Effector CD8-positive, alpha-beta T cell (primary cell): ENCODE measurements around the gene MYMX.
"Not testable (repeated sequence)": the region's sequence is repeated elsewhere in the genome, so short reads cannot be mapped to it uniquely, and the experiment has no call there.

Experiments used
- DNase-seq: peaks from one replicate; lab custom pipeline; 2025; lab: John Stamatoyannopoulos, UW
- total RNA-seq, 4 experiments: gene quantifications; one replicate each; lab custom pipeline; 2026; lab: John Stamatoyannopoulos, UW

MYMX gene
- 0 reads per million in 4 experiments for total RNA-seq

DNA sequence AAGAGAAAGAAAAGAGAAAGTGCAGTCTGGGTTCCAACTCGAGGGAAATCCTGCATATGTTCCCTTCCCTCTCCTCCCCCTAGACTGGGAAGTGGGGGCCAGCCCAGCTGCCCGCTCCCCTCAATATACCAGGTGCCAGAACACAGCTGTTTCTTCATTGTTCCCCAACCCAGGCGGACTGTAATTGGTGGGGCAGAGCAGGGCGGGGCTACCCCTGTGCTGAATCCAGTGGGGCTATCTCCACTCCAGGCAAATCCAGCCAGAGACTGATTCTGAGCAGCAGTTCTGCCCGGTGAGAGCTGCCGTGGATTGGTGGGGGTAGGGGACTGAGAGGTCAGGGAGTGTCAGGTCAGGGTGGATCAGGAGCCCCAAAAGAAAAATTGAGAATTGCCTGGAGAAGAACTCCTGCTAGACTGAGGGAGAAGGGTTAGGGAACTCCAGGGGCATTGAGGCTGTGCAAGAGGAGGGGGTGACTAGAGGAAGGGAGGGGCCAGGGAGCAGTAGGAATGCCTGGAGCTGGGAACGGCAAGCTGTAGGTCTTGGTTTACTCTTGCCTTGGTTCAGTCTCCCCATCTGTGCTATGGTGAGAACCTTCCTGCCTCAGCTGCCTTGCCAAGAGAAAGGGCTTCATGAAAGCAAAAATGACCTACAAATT is at the start of gene MYMX:
Gene MYMX, plus strand, starts transcription at position 250 of the 655 bp plus-strand sequence. CDS start 546 bp downstream, outside the sequence.
- DNase-seq: no peak

DNA sequence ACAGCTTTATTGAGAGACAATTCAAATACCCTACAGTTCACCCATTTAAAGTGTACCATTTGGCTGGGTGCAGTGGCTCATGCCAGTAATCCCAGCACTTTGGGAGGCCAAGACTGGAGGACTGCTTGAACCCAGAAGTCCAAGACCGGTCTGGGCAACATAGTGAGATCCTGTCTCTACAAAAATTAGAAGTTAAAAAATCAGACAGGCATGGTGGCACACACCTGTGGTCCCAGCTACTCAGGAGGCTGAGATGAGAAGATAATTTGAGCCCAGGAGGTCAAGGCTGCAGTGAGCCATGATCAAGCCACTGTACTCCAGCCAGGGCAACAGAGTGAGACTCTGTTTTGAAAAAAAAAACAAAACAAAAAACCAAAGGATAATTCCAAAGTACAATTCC is 49.2 kb upstream of the MYMX start:
- no peak for DNase-seq

DNA sequence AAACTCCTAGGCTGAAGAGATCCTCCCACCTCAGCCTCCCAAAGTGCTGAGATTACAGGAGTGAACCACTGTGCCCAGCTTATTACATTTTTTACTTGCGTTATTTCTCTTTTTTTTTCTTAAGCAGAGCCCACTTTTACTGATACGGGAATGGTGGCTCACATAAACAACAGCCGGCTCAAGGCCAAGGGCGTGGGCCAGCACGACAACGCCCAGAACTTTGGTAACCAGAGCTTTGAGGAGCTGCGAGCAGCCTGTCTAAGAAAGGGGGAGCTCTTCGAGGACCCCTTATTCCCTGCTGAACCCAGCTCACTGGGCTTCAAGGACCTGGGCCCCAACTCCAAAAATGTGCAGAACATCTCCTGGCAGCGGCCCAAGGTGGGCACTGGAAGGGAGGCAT is 47.6 kb upstream of the MYMX start:
- no peak for DNase-seq

DNA sequence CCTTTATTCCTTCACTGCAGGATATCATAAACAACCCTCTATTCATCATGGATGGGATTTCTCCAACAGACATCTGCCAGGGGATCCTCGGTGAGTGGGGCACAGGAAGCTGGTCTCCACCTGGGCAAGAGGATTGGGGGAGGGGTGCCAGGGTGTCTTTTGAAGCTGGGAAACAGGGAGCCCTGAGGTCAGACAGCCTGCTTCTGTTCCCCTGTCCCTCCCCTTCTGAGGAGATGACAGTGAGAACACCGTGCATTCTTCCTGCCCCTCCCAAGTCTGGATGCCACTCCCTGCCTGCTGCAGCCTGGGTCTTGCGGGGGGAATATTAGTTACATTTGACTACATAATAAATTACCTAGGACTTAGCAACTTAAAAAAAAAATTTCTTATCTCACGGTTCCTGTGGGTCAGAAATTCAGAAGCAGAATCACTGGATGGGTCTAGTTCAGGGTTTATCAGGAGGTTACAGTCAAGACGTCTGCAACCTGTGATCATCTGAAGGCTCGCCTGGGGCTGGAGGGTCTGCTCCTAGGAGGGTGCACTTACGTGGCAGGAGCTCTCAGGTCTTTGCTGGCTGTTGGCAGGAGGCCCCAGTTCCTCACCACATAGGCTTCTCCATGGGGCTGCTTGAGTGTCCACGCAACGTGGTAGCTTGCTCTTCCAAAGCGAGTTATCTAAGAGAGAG is 46.7 kb upstream of the MYMX start:
- DNase-seq: no peak

DNA sequence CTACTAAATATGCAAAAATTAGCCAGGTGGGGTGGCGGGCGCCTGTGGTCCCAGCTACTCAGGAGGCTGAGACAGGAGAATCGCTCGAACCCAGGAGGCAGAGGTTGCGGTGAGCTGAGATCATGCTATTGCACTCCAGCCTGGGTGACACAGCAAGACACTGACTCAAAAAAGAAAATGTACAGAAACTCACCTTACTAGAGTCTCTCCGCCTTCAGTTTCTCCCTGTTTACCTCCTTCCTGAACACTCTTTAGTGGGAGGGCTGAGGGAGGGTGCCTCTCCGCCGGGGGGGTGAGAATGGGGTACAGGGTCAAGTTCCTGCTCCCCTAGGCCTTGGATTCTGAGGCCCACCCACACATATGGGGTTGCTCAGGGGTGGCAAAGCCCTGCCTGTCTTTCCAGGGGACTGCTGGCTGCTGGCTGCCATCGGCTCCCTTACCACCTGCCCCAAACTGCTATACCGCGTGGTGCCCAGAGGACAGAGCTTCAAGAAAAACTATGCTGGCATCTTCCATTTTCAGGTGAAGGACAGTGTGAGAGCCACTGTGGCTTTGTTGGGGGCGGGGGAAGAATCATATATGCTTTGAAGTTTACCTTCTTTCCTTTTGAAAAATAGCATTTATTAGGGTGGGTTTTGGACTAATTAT is 44.7 kb upstream of the MYMX start:
- no peak for DNase-seq

DNA sequence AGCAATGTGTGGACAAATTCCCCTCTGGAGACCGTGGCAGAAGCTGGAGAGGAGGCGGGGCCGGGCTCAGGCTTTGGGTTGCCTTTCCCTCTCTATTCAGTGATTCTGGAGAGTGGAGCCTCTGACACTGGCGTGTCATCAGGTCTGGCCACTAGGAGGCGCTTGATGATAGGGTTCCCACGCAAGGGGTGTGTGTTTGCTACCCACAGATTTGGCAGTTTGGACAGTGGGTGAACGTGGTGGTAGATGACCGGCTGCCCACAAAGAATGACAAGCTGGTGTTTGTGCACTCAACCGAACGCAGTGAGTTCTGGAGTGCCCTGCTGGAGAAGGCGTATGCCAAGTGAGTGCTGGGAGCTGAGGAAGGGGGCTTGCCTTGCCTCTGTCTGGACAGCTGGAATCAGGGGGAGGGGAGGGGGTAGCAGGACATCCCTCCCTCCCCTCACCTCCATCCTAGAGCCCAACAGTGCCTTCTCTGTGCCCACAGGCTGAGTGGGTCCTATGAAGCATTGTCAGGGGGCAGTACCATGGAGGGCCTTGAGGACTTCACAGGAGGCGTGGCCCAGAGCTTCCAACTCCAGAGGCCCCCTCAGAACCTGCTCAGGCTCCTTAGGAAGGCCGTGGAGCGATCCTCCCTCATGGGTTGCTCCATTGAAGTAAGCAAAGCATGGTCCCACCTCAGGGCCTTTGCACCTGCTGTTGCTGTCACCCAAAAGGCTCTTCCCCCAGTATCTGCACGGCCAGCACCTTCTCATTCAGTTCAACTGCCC is 43.8 kb upstream of the MYMX start:
- DNase-seq: peak; percentile 69

DNA sequence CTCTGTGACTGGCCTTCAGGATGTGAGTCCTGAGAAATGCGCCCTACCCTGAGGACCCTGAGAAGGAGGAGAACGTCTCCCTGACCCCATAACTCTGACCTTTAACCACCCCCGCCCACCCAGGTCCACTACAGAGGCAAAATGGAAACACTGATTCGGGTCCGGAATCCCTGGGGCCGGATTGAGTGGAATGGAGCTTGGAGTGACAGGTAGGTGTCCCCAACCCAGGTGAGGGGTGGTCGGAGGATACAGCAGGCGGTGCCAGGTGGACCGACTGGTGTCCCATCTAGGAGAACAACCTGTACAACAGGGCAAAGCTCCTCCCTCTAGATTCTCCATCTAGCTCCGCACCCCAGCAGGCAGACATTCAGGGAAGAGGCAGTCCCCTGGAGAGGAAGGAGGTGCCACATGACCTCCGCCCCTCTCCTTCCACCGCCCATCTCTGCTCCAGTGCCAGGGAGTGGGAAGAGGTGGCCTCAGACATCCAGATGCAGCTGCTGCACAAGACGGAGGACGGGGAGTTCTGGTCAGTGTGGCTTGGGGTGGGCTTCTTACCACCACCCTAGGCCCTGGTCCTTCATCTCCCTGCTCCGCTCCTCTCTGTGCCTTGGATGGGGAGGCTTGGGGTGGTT is 40.5 kb upstream of the MYMX start:
- no peak for DNase-seq

DNA sequence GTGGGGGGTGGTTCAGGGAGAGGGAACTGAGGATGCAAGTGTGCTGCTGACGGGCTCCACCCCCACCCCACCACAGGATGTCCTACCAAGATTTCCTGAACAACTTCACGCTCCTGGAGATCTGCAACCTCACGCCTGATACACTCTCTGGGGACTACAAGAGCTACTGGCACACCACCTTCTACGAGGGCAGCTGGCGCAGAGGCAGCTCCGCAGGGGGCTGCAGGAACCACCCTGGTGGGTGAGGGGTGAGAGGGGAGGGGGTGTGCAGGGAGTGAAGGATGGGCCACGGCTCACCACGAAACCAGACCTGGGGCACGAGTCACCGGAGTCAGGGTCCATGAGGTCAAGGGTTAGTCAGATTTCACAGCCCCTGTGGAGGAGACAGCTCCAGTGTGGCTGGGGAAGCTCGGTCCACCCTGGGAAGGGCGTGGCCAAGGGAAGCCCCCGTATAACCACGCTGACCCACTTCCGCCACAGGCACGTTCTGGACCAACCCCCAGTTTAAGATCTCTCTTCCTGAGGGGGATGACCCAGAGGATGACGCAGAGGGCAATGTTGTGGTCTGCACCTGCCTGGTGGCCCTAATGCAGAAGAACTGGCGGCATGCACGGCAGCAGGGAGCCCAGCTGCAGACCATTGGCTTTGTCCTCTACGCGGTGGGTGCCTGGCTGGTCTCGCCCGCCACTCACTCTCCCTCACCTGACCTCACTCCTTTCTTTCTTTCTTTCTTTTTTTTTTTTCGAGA is 39.8 kb upstream of the MYMX start:
- DNase-seq: peak; percentile 12

DNA sequence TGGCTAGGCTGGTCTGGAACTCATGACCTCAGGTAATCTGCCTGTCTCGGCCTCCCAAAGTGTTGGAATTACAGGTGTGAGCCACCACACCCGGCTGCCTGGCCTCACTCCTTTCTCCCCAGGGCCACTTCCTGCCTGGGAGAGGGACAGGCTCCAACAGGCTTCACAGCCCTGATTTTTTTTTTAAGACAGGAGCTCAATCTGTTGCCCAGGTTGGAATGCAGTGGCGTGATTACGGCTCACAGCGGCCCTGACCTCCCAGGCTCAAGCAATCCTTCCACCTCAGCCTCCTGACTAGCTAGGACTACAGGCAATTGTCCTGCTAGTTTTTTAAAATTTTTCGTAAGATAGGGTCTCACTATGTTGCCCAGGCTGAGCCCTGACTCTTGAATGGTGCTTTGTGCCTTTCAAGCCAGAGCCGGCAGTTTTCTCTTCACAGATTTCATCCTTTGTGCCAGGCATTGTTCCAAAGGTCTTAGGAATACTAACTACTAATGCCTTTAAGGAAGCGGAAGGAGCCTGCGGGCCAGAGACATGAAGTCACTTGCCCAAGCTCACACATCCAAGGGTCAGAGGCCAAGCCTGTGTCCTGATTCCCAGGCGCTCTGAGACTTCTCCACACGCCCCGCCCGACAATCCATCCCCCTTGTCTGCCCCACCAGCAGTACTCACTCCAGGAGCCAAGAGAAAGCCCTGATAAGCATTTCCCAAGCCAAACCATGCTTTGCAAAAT is 38.9 kb upstream of the MYMX start:
- DNase-seq: no peak

DNA sequence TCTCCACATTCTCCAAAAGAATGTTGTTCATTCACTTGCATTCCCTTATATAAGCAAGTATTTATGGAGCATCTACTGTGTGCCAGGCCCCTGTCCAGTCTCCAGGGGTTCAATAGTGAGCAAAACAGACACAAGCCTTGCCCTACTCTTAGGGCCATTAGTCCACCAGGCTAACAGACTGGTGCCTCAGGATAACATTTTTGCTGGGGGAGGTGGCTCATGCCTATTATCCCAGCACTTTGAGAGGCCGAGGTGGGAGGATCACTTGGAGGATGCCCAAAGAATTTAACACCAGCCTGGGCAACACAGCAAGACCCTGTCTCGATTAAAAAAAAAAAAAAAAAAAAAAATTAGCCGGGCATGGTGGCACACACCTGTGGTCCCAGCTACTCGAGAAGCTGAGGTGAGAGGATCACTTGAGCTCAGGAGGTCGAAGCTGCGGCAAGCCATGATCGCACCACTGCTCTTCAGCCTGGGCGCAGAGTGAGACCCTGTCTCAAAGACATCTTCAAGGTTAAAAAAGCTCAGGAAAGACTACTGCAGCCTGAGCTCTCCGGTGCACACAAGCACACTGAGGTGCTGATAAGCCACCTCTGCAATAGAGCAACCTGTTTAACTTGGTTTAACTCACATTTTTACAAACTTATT is 38.2 kb upstream of the MYMX start:
- DNase-seq: no peak

DNA sequence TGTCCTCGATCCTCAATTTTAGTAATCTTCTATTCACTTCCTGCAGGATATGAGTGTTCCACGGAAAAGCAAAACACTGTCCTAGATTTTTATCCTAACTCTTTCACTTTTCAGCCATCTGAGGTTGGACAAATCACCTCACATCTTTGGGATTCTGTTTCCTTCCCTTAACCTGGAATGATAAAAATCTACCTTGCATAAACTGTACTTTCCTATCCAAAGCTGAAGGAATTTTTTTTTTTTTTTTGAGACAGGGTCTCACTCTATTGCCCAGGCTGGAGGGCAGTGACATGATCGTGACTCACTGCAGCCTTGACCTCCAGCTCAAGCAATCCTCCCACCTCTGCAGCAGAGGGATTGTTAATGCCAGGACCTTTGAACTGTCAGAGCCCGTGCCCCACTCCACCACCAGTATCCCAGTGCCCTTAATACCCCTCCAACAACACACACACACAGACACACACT is 37.6 kb upstream of the MYMX start:
- no peak for DNase-seq

DNA sequence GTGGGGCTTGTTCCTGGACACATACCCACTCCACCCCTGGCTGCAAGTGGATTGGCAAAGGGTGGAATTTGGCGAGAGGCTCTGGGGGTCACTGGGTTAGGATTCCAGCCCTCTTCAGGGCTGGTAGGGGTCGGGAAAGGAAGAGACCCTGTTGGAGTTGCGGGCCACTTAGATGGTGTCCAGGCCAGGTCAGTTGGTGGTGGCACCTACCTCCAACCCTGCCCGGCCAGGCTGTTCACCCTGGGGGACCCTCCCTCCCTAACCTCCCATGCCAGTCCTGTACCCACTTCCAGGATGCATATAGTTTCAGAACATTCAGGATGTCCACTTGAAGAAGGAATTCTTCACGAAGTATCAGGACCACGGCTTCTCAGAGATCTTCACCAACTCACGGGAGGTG is 37.1 kb upstream of the MYMX start:
- no peak for DNase-seq

DNA sequence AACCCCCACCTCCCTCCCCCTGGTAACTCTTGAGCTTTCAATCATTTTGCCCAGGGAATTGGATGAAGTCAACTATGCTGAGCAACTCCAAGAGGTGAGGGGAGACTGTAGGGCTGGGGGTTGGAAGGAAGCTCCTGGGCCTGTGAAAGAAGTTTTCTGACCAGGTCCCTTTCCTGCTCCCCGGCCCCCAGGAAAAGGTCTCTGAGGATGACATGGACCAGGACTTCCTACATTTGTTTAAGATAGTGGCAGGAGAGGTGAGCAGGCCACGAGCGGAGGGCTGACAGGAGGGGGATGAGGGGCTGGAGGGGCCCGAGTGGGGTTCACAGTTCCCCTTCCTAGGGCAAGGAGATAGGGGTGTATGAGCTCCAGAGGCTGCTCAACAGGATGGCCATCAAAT is 36.3 kb upstream of the MYMX start:
- DNase-seq: no peak

DNA sequence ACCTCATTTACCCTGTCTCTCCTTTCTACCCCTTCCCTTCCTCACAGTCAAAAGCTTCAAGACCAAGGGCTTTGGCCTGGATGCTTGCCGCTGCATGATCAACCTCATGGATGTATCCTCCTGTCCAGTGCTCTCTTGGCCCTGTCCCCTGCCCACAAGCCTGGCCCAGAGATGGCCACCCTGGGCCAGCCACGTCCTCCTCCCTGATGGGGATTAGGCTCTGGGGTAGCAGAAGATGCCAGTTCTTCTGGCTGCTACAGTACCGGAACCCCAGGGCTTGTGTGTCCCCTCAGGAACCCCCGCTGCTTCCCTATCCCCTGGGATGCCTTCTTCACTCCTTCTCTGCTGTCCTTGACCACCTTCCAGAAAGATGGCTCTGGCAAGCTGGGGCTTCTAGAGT is 35.8 kb upstream of the MYMX start:
- no peak for DNase-seq

DNA sequence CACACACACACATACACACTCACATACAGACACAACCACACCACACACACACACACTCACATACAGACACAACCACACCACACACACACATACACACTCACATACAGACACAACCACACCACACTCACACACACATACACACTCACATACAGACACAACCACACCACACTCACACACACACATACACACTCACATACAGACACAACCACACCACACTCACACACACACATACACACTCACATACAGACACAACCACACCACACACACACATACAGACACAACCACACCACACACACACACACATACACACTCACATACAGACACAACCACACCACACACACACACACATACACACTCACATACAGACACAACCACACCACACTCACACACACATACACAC is 34.9 kb upstream of the MYMX start:
- DNase-seq: not testable (repeated sequence)

DNA sequence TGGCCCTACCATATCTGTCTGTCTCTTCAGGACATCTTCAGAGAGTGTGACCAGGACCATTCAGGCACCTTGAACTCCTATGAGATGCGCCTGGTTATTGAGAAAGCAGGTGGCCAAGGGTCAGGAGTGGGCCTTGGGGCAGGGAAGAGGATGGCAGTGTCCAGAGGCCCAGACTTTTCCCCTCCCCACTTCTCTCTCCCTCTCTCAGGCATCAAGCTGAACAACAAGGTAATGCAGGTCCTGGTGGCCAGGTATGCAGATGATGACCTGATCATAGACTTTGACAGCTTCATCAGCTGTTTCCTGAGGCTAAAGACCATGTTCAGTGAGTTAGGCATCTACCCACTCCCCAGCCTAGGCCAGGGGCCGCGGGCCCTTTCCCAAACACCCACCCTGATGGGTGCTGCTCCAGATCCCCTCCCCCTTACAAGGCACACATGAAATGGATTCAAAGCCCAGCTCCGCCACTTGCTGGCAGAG is 33.8 kb upstream of the MYMX start:
- DNase-seq: no peak

DNA sequence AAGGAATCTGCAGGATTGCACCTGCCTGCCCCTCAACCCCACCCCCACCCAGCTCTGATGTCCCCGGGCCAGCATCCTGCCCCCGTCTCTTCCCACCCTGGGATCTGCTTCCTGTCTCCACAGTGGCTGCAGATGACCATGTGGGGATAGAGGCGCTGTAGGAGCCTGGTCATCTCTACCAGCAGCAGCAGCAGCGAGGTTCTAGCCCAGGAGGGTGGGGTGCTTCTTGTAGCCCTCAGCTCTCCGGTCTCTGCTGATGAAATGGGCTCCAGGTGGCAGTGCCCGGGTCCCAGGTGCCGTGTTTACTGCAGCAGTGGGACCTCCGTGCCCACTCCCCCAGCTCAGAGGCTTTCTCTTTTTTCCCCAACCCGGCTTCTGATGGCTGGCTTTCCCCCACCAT is 32.9 kb upstream of the MYMX start:
- no peak for DNase-seq

DNA sequence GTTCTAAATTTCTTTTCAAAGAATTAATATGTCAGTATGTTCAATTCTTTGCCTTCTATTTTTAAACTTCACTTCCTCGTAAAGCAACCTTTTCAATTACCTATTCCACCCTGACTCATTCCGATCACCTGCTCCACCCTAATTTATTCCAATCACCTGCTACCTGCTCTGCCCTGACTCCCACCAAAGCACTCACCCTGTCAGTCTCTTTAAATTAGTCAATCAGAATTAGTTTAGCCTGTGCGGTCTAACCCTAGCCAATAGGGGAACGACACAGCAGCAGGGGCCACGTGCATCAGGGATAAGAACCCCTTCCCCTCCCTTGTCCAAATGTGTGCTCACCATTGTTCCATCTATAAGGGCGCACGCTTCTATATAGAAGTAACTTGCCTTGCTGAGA is 31.4 kb upstream of the MYMX start:
- not testable (repeated sequence) for DNase-seq

DNA sequence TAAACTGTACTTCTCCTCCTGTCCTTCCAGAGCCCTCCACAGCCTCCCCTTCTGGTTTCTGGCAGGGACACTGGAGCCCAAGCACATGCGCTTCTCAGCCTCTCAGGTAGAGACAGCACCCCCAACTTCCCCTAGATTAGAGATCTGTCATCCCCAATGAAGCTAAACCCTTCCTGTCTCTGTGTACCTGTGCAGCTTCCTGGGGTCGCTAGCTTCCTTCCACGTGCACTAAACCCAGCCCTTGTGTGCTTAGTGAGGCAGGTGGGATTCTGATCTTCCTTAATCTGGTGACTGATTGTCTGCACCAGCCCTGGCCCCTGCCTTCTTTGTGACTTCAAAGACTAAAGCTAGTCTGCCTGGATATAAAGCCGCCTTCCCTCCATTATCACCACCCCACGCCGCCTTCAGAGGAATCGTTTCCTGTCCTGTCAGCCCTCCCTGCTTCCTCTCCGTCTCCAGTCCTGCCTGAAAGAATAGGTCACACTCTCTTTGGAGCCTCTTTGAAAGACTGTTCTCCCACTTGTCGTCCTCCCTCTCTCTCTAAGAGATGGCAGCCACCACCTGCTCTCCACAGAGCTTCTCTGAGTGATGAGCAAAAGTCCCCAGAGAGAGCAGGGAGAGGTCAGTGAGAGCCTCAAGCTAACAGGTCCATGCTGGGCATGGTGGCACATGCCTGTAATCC is 30.6 kb upstream of the MYMX start:
- DNase-seq: no peak
